ENCODE measurements around the gene DOC2B. TPM values are rescaled to one million over a fixed set of nuclear protein-coding genes. Genes with fewer than 3 reads are reported as not detected.

Gene DOC2B
- total and polyA plus RNA-seq, 2 of the 13 experiments (the other 11 are each of a cell fraction or from before 2014, with no cell fraction given) = 0.09 to 0.22 TPM

- Histone ChIP-seq H3K4me1 (ENCODE audit: insufficient read depth, low read length) (peaks cover 43% of the 10 kb centered on the region), H3K36me3 (replicated peaks in 1 of 2; ENCODE audit: control insufficient read depth in 1 of 2, insufficient read depth in 2 of 2, low read length in 2 of 2) (no peaks in the 10 kb centered on the region), H3K4me2 (ENCODE audit: low read depth, low read length) (peak overlapping the region; percentile 2; the same call in 1 of the 2 replicates), H3K4me3 (replicated peaks in 1 of 3; ENCODE audit: insufficient read depth in 1 of 3, low read depth in 2 of 3, low read length in 3 of 3) (no peak overlapping the region), H3K27me3 (ENCODE audit: control insufficient read depth in 1 of 2, insufficient read depth in 2 of 2, low read length in 2 of 2) (peaks cover 0 to 14% of the 10 kb centered on the region in 2 experiments; a peak in 2 of 5 replicates), H3K27ac (ENCODE audit: extremely low read length, insufficient read depth, low read length) (peak overlapping the region; percentile 11), H4K20me1 (ENCODE audit: insufficient read depth, low read length) (no peaks in the 10 kb centered on the region), H3K9ac (ENCODE audit: insufficient read depth, low read depth, low read length) (no peak overlapping the region), H3K79me2 (ENCODE audit: insufficient read depth, low read length) (no peaks in the 10 kb centered on the region), H3K9me3 (ENCODE audit: low read length) (no peaks in the 10 kb centered on the region), H2AFZ (ENCODE audit: low read length) (no peak overlapping the region)
- DNase-seq (ENCODE audit: low spot score) = peak; percentile 55
- WGBS (ENCODE audit: low lambda C conversion rate) = 0% methylated on average over 2 of the region's 2 CpGs
- in situ Hi-C loops (cut with HindIII; ENCODE audit: extremely low pct_ligation_motif_present, low pct_unique_long_range_greater_than_20kb) (no loop called here), intact Hi-C loops (cut with micrococcal nuclease; ENCODE audit: unreplicated experiment) (no loop called here)
- no TSS peak for BruUV-seq (replicated peaks)
- CTCF ChIA-PET (ENCODE audit: low intra/inter-chr PET ratio, low total read pairs) = no interaction called here
- POLR2A ChIA-PET = no interaction called here
- peak; percentile 74 for FAIRE-seq
- ATAC-seq = peak; percentile 60
- TF ChIP-seq RFX1 (IDR thresholded peaks at IDR 0.05) (no peak), ARID5B (CRISPR knock-in tag; IDR thresholded peaks at IDR 0.05) (peak; percentile 49; the same call in 1 of the 2 replicates), HNRNPK (IDR thresholded peaks at IDR 0.05; ENCODE audit: low read depth, low read length, poor library complexity, severe bottlenecking) (no peak), CREBL2 (CRISPR knock-in tag; IDR thresholded peaks at IDR 0.05; ENCODE audit: borderline replicate concordance) (no peak), ZBTB26 (CRISPR knock-in tag; IDR thresholded peaks at IDR 0.05; ENCODE audit: borderline replicate concordance) (no peak), ZFP90 (CRISPR knock-in tag; IDR thresholded peaks at IDR 0.05; ENCODE audit: borderline replicate concordance) (peak; percentile 70; the same call in 1 of the 2 replicates), KDM4B (CRISPR knock-in tag; IDR thresholded peaks at IDR 0.05) (no peak), HCFC1 (IDR thresholded peaks at IDR 0.05; ENCODE audit: low read depth, low read length) (no peak), ZBTB33 (CRISPR knock-in tag; IDR thresholded peaks at IDR 0.05) (no peak), ZNF431 (CRISPR knock-in tag; IDR thresholded peaks at IDR 0.05; ENCODE audit: borderline replicate concordance, low read depth) (no peak), ZNF724P (CRISPR knock-in tag; IDR thresholded peaks at IDR 0.05; ENCODE audit: borderline replicate concordance) (no peak), RORA (CRISPR knock-in tag; IDR thresholded peaks at IDR 0.05) (no peak), NCOR1 (IDR thresholded peaks at IDR 0.05; ENCODE audit: borderline replicate concordance, low read length) (peak; percentile 58; the same call in 1 of the 2 replicates), TBX3 (IDR thresholded peaks at IDR 0.05; ENCODE audit: borderline replicate concordance) (no peak), CHD4 (IDR thresholded peaks at IDR 0.05; ENCODE audit: borderline replicate concordance, low read length) (no peak), NPAS2 (CRISPR knock-in tag; IDR thresholded peaks at IDR 0.05; ENCODE audit: borderline replicate concordance) (no peak), ZNF703 (CRISPR knock-in tag; IDR thresholded peaks at IDR 0.05; ENCODE audit: borderline replicate concordance) (no peak), ZFX (CRISPR knock-in tag; IDR thresholded peaks at IDR 0.05; ENCODE audit: low read depth) (no peak), ZNF282 (IDR thresholded peaks at IDR 0.05; ENCODE audit: partially characterized antibody) (no peak)
These were observed 30.4 kb downstream of the DOC2B start for GRCh38 chr17:151004-151403.

All from HepG2 (cell line).